Measurements from ENCODE around the gene KEAP1.

DNA sequence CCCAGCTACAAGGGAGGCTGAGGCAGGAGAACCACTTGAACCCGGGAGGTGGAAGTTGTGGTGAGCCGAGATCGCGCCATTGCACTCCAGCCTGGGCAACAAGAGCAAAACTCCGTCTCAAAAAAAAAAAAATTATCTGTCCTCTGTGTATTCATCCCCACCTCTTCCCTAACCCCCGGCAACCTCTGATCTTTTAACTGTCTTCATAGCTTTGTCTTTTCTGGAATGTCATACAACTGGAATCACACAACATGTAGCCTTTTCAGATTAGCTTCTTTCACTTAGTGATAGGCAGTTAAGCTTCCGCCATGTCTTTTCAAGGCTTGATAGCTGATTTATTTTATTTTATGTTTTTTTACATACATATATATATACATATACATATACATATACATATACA, 22.5 kb upstream of the KEAP1 start:
- TF ChIP-seq, protein P1, sequence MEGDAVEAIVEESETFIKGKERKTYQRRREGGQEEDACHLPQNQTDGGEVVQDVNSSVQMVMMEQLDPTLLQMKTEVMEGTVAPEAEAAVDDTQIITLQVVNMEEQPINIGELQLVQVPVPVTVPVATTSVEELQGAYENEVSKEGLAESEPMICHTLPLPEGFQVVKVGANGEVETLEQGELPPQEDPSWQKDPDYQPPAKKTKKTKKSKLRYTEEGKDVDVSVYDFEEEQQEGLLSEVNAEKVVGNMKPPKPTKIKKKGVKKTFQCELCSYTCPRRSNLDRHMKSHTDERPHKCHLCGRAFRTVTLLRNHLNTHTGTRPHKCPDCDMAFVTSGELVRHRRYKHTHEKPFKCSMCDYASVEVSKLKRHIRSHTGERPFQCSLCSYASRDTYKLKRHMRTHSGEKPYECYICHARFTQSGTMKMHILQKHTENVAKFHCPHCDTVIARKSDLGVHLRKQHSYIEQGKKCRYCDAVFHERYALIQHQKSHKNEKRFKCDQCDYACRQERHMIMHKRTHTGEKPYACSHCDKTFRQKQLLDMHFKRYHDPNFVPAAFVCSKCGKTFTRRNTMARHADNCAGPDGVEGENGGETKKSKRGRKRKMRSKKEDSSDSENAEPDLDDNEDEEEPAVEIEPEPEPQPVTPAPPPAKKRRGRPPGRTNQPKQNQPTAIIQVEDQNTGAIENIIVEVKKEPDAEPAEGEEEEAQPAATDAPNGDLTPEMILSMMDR (IDR thresholded peaks at IDR 0.05), result no peak
- TF ChIP-seq POLR2A (IDR thresholded peaks at IDR 0.05), result no peak

Data from suprapubic skin (tissue), 3 donors.